ENCODE data around the gene PROSER3.

GRCh38 chr19:35751839-35752745 is 5.9 kb upstream of the PROSER3 start:
- TF ChIP-seq RARB (CRISPR knock-in tag; IDR thresholded peaks at IDR 0.05) (no peak), PPARA (CRISPR knock-in tag; IDR thresholded peaks at IDR 0.05; ENCODE audit: borderline replicate concordance) (no peak), ESRRG (CRISPR knock-in tag; IDR thresholded peaks at IDR 0.05) (no peak), ZFP3 (CRISPR knock-in tag; IDR thresholded peaks at IDR 0.05) (no peak), TOX (CRISPR knock-in tag; IDR thresholded peaks at IDR 0.05; ENCODE audit: borderline replicate concordance) (no peak), BACH2 (CRISPR knock-in tag; IDR thresholded peaks at IDR 0.05; ENCODE audit: borderline replicate concordance) (no peak), ZFP30 (CRISPR knock-in tag; IDR thresholded peaks at IDR 0.05) (no peak), ZNF70 (CRISPR knock-in tag; IDR thresholded peaks at IDR 0.05) (no peak)
- TF ChIP-seq, protein P1, sequence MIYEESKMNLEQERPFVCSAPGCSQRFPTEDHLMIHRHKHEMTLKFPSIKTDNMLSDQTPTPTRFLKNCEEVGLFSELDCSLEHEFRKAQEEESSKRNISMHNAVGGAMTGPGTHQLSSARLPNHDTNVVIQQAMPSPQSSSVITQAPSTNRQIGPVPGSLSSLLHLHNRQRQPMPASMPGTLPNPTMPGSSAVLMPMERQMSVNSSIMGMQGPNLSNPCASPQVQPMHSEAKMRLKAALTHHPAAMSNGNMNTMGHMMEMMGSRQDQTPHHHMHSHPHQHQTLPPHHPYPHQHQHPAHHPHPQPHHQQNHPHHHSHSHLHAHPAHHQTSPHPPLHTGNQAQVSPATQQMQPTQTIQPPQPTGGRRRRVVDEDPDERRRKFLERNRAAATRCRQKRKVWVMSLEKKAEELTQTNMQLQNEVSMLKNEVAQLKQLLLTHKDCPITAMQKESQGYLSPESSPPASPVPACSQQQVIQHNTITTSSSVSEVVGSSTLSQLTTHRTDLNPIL (CRISPR knock-in tag; IDR thresholded peaks at IDR 0.05; ENCODE audit: low read depth), result no peak

All from SK-N-SH treated with all-trans-retinoic acid at 6 μM for 48 hours (cell line).